Endothelial cell (in vitro differentiated cells): ENCODE results near the gene SLC24A3. TPM values are rescaled to one million over a fixed set of nuclear protein-coding genes. Genes with fewer than 3 reads are reported as not detected.

Experiments used
- DNase-seq: peaks from one replicate; pipeline ENCODE4 v3.0.0; 2021; ENCODE audit warnings: low spot score
- H3K27ac Mint-ChIP-seq: one replicate; pipeline ENCODE4 v1.8.0; 2021; ENCODE audit warnings: mixed read lengths, inconsistent platforms; ENCODE audit not compliant: unreplicated experiment
- H3K27me3 Mint-ChIP-seq: one replicate; pipeline ENCODE4 v1.8.0; 2021; ENCODE audit warnings: mild to moderate bottlenecking, moderate library complexity, mixed read lengths, inconsistent platforms; ENCODE audit not compliant: unreplicated experiment
- H3K36me3 Mint-ChIP-seq: one replicate; pipeline ENCODE4 v1.8.0; 2021; ENCODE audit warnings: mild to moderate bottlenecking, low read depth, mixed read lengths, inconsistent platforms; ENCODE audit not compliant: unreplicated experiment
- H3K4me1 Mint-ChIP-seq: one replicate; pipeline ENCODE4 v1.8.0; 2021; ENCODE audit warnings: mild to moderate bottlenecking, mixed read lengths, inconsistent platforms; ENCODE audit not compliant: unreplicated experiment
- H3K4me3 Mint-ChIP-seq: one replicate; pipeline ENCODE4 v1.8.0; 2021; ENCODE audit warnings: mild to moderate bottlenecking, mixed read lengths, inconsistent platforms; ENCODE audit not compliant: unreplicated experiment
- H3K9me3 Mint-ChIP-seq: one replicate; pipeline ENCODE4 v1.8.0; 2021; ENCODE audit warnings: mixed read lengths, inconsistent platforms; ENCODE audit not compliant: unreplicated experiment
- total RNA-seq: library from RNA; stranded (reverse); fragmentation: NEBNext Ultra II Directional; extraction: Animal tissue kit (Norgen Biotek cat#: 25700); gene quantifications from one replicate; pipeline ENCODE4 v1.2.1, GENCODE V29; 2021; ENCODE audit not compliant: unreplicated experiment
- TF ChIP-seq, protein P1 (sequence below): fragments of 200-600 bp; sonication (generic); IDR thresholded peaks from one replicate; pipeline ENCODE4 v1.5.0; 2021; ENCODE audit warnings: antibody characterized with exemption; ENCODE audit not compliant: unreplicated experiment

SLC24A3 gene
- total RNA-seq, 1 donor from 2014 or later = 0.15 TPM

- Mint-ChIP-seq H3K9me3 (no peaks in the 10 kb centered on the region), H3K4me1 (no peaks in the 10 kb centered on the region), H3K27ac (no peak overlapping the region), H3K27me3 (peaks cover 1% of the 10 kb centered on the region), H3K4me3 (no peak overlapping the region), H3K36me3 (no peaks in the 10 kb centered on the region)
- TF ChIP-seq, protein P1, sequence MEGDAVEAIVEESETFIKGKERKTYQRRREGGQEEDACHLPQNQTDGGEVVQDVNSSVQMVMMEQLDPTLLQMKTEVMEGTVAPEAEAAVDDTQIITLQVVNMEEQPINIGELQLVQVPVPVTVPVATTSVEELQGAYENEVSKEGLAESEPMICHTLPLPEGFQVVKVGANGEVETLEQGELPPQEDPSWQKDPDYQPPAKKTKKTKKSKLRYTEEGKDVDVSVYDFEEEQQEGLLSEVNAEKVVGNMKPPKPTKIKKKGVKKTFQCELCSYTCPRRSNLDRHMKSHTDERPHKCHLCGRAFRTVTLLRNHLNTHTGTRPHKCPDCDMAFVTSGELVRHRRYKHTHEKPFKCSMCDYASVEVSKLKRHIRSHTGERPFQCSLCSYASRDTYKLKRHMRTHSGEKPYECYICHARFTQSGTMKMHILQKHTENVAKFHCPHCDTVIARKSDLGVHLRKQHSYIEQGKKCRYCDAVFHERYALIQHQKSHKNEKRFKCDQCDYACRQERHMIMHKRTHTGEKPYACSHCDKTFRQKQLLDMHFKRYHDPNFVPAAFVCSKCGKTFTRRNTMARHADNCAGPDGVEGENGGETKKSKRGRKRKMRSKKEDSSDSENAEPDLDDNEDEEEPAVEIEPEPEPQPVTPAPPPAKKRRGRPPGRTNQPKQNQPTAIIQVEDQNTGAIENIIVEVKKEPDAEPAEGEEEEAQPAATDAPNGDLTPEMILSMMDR = no peak
- no peak for DNase-seq
Measured at GRCh38 chr20:19185083-19185482, 27.4 kb upstream of the SLC24A3 start.

- Mint-ChIP-seq H3K4me3 (no peak overlapping the region), H3K9me3 (no peaks in the 10 kb centered on the region), H3K27me3 (no peaks in the 10 kb centered on the region), H3K27ac (no peak overlapping the region), H3K36me3 (no peaks in the 10 kb centered on the region), H3K4me1 (no peaks in the 10 kb centered on the region)
- no peak for DNase-seq
- TF ChIP-seq, protein P1 = no peak
Measured at GRCh38 chr20:19193349-19193748, 19.1 kb upstream of the SLC24A3 start.

DNA sequence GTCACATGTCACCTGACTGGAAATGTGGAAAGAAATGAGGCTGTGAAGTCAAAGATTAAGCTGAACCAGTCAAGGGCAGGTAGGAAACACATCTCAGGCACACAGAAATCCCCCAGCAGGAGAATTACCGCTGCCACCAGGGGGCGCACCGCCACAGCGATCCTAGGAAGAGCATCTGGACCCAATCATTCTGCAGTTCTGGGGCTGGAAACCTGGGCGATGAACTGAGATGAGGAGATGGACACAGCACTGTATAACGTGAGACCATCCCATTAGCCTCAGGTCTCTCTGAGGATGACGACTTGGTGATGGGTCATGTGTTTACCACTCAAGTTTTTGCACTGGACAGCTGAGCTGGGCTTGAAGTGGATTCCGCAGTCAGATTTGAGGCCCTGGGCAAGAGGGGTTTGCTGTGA is 6.5 kb upstream of the SLC24A3 start:
- Mint-ChIP-seq H3K27me3 (peaks cover 4% of the 10 kb centered on the region), H3K27ac (no peak overlapping the region), H3K9me3 (no peaks in the 10 kb centered on the region), H3K4me3 (no peak overlapping the region), H3K4me1 (no peaks in the 10 kb centered on the region), H3K36me3 (no peaks in the 10 kb centered on the region)
- TF ChIP-seq, protein P1 = peak; percentile 98
- peak; percentile 84 for DNase-seq

DNA sequence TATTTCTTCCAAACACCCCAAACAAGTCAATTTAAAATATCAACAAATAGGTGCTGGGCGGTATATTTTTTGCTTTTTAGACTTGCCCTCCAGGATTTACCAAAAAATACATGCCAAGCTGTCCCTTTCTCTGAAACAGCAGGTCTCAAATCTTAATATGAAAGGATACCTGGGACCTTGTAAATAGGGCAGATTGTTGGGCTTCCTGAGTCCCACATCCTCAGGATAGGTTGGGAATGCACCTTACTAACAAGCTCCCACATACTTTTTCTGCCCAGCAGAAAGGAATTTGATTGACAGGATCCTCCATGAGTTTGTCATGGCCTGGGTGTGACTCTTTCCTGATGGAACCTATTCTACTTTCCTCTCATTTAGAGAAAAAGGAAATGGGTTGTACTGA is 4.9 kb upstream of the SLC24A3 start:
- TF ChIP-seq, protein P1 = no peak
- no peaks in the 10 kb centered on the region for H3K9me3 Mint-ChIP-seq
- H3K36me3 Mint-ChIP-seq = no peaks in the 10 kb centered on the region
- no peak for DNase-seq
- H3K27me3 Mint-ChIP-seq = peaks cover 10% of the 10 kb centered on the region
- no peak overlapping the region for H3K27ac Mint-ChIP-seq
- H3K4me1 Mint-ChIP-seq = no peaks in the 10 kb centered on the region
- no peak overlapping the region for H3K4me3 Mint-ChIP-seq

- Mint-ChIP-seq H3K9me3 (no peaks in the 10 kb centered on the region), H3K36me3 (no peaks in the 10 kb centered on the region), H3K27me3 (peaks cover 21% of the 10 kb centered on the region), H3K4me3 (no peak overlapping the region), H3K4me1 (peaks cover 3% of the 10 kb centered on the region), H3K27ac (no peak overlapping the region)
- DNase-seq = no peak
- TF ChIP-seq, protein P1 = no peak
Measured at GRCh38 chr20:19210391-19211155, 1.9 kb upstream of the SLC24A3 start.
